GM18951 (cell line): Measurements from ENCODE around the gene SOWAHC.
"Not testable (repeated sequence)": the region's sequence is repeated elsewhere in the genome, so short reads cannot be mapped to it uniquely, and the experiment has no call there.

ENCODE experiments used
- POLR2A ChIP-seq: IDR thresholded peaks from 4 replicates; pipeline ENCODE4 v1.6.1; 2011; ENCODE audit warnings: mild to moderate bottlenecking; ENCODE audit not compliant: insufficient read length, insufficient read depth; ENCODE audit errors: extremely low read depth
- in situ Hi-C: fragments of 300-500 bp; cut with MboI; formaldehyde crosslinking; loops from one replicate; pipeline ENCODE4 v1.12.0; 2022; ENCODE audit warnings: low sequenced_read_pairs, mixed read lengths, inconsistent platforms; ENCODE audit not compliant: unreplicated experiment

The SOWAHC gene

DNA sequence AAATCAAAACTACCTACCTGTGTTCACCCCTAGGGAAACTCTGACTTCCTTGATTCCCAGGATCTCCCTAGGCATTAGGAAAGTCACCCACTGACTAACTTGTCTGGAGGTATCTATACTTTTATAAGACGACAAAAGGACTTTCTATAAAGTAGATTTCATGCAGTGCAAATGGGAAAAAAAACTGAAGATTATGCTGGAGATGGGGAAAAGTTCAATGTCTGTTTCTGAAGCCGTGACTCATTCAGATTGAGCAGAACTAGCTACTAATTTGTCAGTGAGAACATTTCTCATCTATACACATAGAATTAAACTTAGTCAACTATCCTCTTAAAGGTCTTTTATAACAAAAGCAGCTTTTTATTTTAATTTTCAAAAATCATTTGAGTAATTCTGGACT, 6.4 kb upstream of the SOWAHC start:
- no peak for TF ChIP-seq POLR2A
- in situ Hi-C loops, result no loop called here

DNA sequence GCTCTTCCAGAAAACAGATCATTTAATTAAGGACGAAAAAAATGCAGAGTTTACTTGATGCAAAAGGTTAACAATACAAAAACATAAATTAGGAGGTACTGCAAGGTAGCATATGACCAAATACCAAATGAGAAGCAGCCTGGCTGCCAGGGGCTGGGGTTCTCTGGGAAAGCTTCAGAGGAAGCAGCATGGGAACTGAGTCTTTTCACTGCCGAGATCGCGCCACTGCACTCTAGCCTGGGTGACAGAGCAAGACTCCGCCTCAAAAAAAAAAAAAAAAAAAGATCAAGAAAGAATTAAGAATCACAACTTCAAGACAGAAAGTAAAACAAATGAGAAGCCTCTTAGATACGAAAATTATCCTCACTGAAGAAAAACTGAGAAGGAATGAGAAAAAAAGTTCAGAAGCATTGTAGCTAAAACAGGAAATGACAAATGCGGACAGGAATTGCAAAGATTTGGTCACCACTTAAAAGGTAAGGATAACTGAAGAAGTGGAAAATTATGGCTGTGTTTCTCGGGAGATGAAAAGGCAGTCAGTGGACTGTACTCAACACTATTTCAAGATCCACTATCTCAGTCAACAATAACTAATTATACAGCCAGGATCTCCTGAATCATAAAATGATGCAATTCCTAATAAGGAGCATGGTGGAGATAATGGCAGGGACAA, 4.7 kb upstream of the SOWAHC start:
- no peak for TF ChIP-seq POLR2A
- in situ Hi-C loops, result no loop called here

DNA sequence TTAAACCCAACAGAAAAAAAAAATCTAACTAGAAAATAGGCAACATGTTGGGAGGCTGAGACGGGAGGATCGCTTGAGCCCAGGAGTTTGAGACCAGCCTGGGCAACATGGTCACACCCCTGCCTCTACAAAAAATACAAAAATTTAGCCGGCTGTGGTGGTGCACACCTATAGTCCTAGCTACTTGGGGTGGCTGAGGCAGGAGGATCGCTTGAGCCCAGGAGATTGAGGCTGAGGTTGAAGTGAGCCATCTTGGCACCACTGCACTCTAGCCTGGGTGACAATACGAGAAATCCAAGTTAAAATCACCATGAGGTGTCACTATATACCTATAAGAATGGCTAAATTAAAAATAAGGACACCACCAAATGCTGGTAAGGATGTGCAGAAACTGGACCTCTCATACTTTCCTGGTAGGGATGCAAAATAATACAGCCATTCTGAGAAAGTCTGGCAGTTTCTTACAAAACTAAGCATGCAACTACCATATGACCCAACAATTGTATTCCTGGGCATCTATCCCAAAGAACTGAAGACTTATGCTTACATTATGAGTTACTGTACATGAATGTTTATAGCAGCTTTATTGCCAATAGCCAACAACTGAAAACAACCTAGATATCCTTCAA, 2.6 kb upstream of the SOWAHC start:
- in situ Hi-C loops, result no loop called here

DNA sequence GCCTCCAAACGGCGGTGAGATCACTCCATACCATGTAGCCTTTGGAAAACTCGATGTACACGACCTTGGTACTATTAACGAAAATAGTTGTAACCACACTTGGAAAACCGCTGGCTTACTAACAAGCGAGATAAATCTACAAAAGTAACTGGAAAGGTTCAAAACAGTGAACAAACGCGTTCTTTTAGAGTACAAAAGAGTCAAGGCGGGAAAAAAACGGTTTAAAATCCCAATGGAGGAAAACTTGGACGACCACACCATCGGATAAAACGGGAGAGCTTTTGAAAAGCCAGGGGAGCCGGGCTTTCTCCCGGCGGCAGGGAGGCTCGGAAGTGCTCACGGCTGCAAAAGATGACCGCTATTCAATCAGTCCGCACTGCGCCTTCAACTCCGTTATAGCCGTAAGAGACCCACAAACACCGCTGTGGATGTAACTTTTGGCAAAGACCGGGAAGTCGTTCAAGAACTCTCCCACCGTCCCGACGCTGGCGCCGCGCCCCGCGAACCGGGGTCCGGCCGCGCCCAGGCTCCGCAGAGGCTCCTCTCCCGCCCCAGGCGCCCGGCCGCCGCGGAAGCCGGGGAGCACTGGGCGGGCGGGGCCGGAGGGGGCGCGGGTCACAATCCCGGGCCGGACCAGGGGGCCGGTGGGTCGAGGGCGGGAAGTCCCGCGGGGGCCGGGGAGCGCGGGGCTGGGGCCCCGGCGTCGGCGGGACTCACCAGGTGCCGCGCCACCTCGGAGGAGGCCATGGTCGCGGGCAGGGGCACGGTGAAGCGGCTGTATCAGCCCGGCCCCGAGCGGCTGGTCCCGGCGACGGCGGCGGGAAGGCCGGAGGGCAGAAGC, 863 bp upstream of the SOWAHC start:
- no peak for TF ChIP-seq POLR2A
- in situ Hi-C loops, result no loop called here

More for the DNA sequence above, 2.6 kb upstream of the SOWAHC start:
- no peak for TF ChIP-seq POLR2A

DNA sequence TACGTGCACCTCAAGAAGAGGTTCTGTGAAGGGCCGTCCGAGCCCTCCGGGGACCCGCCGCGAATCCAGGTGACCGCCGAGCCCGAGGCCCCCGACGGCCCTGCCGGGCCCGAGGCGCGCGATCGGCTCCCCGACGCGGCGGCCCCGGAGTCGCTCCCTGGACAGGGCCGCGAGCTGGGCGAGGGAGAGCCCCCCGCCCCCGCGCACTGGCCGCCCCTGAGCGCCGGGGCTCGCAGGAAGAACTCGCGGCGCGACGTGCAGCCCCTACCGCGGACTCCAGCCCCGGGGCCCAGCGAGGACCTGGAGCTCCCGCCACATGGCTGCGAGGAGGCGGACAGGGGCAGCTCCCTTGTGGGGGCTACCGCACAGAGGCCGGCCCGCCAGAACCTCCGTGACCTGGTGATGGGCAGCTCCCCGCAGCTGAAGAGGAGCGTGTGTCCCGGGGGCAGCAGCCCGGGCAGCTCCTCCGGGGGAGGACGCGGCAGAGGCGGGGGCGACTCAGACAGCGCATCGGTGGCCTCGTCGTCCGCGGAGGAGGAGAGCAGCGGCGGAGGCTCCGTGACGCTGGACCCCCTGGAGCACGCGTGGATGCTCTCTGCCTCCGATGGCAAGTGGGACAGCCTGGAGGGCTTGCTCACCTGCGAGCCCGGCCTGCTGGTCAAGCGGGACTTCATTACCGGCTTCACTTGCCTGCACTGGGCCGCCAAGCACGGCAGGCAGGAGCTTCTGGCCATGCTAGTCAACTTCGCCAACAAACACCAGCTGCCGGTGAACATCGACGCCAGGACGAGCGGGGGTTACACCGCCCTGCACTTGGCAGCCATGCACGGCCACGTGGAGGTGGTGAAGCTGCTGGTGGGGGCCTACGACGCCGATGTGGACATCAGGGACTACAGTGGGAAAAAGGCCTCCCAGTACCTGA, 812 bp downstream of the SOWAHC start:
- TF ChIP-seq POLR2A, result no peak
- in situ Hi-C loops, result no loop called here

DNA sequence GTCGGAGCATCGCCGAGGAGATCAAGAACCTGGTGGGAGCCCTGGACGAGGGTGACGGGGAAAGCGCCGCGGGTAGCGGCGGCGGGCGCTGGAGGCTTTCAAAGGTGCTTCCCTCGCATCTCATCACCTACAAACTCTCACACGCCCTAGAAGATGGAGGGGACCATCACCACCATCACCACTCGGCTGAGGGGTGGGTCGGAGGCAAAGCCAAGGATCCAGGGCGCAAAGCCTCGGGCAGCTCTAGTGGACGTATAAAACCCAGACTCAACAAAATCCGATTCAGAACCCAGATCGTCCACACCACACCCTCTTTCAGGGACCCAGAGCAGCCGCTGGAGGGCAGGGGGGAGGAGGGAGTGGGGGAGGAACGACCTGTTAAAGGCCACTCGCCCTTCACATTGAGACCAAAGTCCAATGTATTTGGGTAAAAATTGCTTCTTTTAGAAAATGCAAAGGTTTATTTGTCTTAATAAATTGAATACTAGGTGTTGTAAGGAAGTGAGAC, 1.5 kb downstream of the SOWAHC start:
- TF ChIP-seq POLR2A, result no peak
- in situ Hi-C loops, result no loop called here

DNA sequence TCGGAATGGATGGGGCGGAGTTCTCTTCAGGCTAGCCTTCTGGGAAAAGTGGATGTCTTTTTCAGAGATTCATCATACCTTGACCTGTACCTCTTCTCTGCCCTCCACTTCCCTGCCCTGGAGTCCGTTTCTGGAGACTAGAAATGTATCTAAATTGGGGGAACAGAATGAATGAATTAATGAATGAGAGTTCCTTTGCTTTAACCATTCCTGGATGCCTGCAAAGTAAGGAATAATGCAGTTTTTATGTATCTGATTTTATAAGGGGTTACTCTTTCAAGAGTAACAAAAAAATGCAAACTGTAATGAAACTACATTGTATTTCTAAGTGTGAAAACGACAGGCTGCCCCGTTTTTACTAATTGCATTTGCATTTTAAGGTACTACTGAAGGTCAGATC, 2.0 kb downstream of the SOWAHC start:
- in situ Hi-C loops, result no loop called here
- TF ChIP-seq POLR2A, result no peak

DNA sequence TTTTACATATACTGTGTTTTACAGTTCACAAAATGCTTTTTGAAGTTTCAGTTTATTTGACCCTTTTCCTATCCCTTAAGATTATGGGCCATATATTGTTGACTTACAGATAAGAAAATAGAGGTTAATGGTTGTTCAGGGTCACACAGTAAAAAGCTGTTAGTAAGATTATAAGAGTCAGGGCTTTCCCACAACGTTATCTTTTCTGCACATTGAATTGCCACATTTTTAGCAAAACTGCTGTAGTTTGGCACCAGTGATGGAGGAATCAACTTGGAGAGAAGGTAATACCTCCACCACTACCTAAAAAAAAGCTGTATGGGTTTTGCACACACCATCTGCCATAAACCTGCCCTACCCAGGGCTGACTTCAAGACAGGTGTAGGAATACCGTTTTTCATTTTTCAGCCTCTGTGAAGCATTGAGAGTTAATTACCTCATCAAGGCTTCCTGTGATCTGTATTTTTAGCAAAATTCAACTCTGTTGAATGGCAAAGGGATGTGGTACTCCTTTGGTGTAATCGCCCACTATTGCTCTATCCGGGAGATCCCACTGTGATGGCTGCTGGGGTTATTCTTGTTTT, 5.0 kb downstream of the SOWAHC start:
- in situ Hi-C loops, result no loop called here
- no peak for TF ChIP-seq POLR2A

DNA sequence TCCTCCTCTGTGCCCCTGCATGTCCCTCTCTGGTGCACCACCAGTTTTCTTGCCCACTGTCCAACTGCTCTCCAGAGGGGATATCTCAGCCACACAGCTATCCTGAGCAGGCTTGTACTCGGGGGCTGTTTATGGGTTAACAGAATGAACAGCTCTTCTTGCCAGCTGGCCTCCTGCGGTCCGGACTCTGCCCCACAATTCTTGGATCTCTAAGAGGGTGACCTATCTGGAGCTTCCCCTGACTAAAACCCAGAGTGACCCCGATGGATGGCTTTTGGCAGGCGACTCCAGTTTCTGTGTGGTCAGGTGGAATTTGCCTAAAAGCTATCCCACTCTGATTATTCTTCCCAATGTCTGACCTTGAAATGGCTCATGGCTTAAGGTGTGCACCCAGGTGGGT, 9.1 kb downstream of the SOWAHC start:
- TF ChIP-seq POLR2A, result no peak
- in situ Hi-C loops, result no loop called here

DNA sequence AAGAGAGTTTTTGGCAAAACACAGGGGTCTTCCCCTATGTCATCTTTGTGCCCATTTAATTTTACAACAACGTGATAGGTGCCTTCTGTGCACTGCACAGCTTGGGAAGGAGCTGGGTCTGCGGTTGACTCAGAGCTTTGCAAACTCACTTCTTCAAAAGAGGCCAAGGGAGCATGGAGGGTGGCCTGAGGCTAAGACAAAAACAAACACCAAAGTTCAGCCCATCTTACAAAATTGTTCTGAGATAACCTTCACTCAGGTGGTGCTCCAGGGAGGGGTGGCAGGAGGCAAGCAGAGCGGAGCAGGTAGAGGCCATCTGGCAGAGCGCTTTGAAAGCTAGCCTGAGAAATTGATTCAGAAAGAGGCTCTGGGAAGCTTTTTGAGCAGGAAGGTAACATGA, 9.8 kb downstream of the SOWAHC start:
- in situ Hi-C loops, result no loop called here
- no peak for TF ChIP-seq POLR2A

DNA sequence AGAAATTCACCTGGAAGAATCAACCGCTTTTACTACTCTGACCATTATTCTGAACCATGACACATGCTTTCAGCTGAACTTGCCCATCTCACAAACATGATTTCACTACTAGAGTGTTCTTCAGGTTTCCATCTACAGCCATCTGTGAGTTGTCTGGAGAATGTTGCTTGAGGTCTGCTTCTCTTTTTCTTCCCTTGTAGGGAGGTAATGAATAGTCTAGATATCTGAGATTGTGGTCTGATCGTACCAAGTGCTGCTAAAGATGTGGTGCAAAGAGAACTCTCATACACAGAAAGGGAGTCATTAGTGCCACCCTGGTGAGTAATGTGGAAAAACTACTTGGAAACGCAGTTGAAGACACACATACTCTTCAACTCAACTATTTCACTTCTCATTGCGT, 10.2 kb downstream of the SOWAHC start:
- in situ Hi-C loops, result no loop called here
- no peak for TF ChIP-seq POLR2A

DNA sequence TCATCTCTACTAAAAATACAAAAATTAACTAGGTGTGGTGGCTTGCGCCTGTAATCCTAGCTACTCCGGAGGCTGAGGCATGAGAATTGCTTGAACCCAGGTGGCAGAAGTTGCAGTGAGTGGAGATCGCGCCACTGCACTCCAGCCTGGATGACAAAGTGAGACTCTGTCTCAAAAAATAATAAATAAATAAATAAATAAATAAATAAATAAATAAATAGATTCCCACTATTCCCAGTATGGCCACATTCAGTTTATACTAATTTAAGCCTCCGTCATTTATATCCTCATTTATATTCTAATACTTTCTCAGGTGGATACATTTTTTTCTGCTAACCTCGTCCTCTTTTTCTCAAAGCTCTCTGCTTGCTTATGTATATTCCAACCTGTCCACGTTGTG, 14.2 kb downstream of the SOWAHC start:
- in situ Hi-C loops, result not testable (repeated sequence)
